Naive thymus-derived CD8-positive, alpha-beta T cell (primary cell): ENCODE results near the gene STAMBPL1. TPM values are rescaled to one million over a fixed set of nuclear protein-coding genes. Genes with fewer than 3 reads are reported as not detected.
A peak's percentile ranks its signal among the peaks of the same experiment; 100 is the strongest.

Experiments used
- ATAC-seq, 2 donors: fragments of 150-1000 bp; cut with Tn5 transposase in 1 of 2; sonication (Bioruptor Pico), chemical (Tn5 transposase) in 1 of 2; 1 replicate in 1 of 2; 2 replicates in 1 of 2; pipeline ENCODE4 v1.10.0; 2021; ENCODE audit warnings: mild to moderate bottlenecking in 2 of 2, moderate library complexity in 2 of 2
- POLR2A ChIA-PET: fragments of 350-600 bp; sonication (Branson Sonifier 250); formaldehyde crosslinking; loops from one replicate; lab custom pipeline; 2021; ENCODE audit warnings: antibody characterized with exemption; lab: Charles Lee
- DNase-seq, 10 donors: peaks; one replicate each; pipeline versions ENCODE4 v3.0.0 to v3.0.0-alpha.2; 2020 to 2022
- H3K27ac Mint-ChIP-seq, 10 donors: one replicate each; pipeline ENCODE4 v1.8.0; 2020 to 2022; ENCODE audit warnings: mild to moderate bottlenecking in 10 of 10, mixed read lengths in 10 of 10, moderate library complexity in 4 of 10, inconsistent platforms in 1 of 10
- H3K27me3 Mint-ChIP-seq, 5 donors: one replicate each; pipeline ENCODE4 v1.8.0; 2021 to 2022; ENCODE audit warnings: mixed read lengths in 5 of 5
- H3K36me3 Mint-ChIP-seq, 3 donors: one replicate each; pipeline ENCODE4 v1.8.0; 2020 to 2022; ENCODE audit warnings: mixed read lengths in 3 of 3, mild to moderate bottlenecking in 2 of 3, inconsistent platforms in 1 of 3
- H3K4me1 Mint-ChIP-seq, 4 donors: one replicate each; pipeline ENCODE4 v1.8.0; 2021 to 2022; ENCODE audit warnings: mixed read lengths in 4 of 4
- H3K4me3 Mint-ChIP-seq, 10 donors: one replicate each; pipeline ENCODE4 v1.8.0; 2020 to 2022; ENCODE audit warnings: mild to moderate bottlenecking in 10 of 10, mixed read lengths in 10 of 10, moderate library complexity in 6 of 10, inconsistent platforms in 1 of 10
- H3K9me3 Mint-ChIP-seq, 9 donors: one replicate each; pipeline ENCODE4 v1.8.0; 2020 to 2022; ENCODE audit warnings: mixed read lengths in 9 of 9, mild to moderate bottlenecking in 3 of 9, inconsistent platforms in 1 of 9, moderate library complexity in 1 of 9
- polyA plus RNA-seq, 3 donors: library from polyadenylated mRNA; unstranded; fragments of 300-500 nt; fragmentation: Illumina TruSeq; gene quantifications; one replicate each; pipeline ENCODE4 v1.2.3, GENCODE V29; 2021
- total RNA-seq, 8 experiments: library from RNA in 2 of 8; stranded (reverse) in 2 of 8; gene quantifications; one replicate each; pipeline ENCODE4 v1.2.3 and lab custom pipeline; 2021 to 2026

Gene STAMBPL1
- total and polyA plus RNA-seq, 5 experiments from 2014 or later = 5.5 to 23.9 (median 7.0) TPM

DNA sequence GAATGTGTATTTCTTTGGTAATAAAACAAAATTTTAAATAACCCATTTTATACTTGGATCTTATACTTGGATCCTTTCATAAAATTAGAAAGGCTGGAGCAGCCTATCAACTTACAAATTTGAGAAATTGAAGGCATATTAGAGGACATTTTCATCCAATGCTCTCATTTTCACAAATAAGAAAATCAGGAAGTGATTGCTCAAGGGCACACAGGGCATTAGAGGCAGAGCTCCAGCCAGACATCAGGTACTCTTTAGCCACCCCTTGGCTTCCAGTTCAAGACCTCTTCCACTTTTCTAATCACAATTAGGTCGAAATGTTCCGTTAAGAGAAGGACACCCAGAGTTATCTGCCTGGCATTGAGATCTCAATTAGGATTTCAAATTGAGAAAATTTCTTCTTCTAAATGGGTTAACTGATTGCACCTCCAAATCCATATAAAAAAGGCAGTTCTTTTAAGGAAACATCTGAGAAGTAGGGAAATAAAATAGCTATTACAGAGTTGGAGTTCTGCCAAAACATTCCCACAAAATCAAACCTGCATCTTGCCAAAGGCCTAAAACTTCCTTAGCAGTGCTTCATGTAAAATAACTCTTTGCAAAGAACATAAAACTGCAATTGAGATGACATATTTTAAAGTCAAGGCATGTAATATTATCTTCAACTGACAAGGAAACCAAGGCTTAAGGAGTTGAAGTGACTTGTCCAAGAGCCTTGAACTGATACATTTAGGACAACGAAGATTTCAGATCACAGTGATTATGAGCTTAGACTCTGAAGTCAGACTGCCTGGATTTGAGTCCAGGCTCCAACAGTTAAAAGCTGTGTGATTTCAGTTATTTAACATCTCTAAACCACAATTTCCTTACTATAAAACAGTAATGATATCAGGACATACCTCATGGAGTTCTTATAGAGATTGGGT, 70.1 kb downstream of the STAMBPL1 start:
- POLR2A ChIA-PET = no interaction called here

DNA sequence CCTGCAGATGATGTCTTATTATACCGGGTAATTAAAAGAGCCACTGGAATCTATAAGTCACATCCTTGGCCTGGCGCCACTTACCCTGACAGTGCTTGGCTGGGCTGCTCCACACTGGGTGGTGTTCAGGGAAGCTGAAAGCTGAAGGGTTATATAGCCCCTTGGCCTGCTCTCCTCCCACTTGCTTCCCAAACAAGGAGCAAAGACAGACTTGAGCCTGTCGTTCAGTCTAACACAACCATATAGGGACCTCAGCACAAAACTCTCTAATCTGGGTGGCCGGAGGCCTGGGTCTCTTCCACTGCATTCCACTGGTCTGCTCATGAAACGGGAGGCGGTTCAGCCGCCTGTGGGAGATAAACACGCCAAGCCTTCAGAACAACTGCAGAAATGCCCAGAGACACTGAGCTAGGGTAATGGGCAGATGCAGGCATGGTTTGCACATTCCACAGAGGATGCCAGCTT, 72.6 kb downstream of the STAMBPL1 start, which contains the start of gene ACTA2:
TSS of gene ACTA2 (minus strand) at position 127 of the 465 bp plus-strand sequence. CDS start 3,843 bp downstream, outside the sequence.
- H3K27me3 Mint-ChIP-seq = no peaks in the 10 kb centered on the region
- POLR2A ChIA-PET = no interaction called here
- no peak for DNase-seq
- peak within 1 kb of the TSS in 1 of 10 donors; percentile 34 for H3K27ac Mint-ChIP-seq
- no peak for ATAC-seq
- H3K36me3 Mint-ChIP-seq = peaks cover 0 to 4% (median 3%) of the 10 kb centered on the region in 3 donors
- no peak within 1 kb of the TSS for H3K4me3 Mint-ChIP-seq
- H3K9me3 Mint-ChIP-seq = no peaks in the 10 kb centered on the region
- H3K4me1 Mint-ChIP-seq = peaks cover 0 to 2% (median 0%) of the 10 kb centered on the region in 4 donors

More for the DNA sequence above, 70.1 kb downstream of the STAMBPL1 start:
- H3K27me3 Mint-ChIP-seq = no peaks in the 10 kb centered on the region
- ATAC-seq = no peak
- DNase-seq = no peak
- H3K4me3 Mint-ChIP-seq = no peak overlapping the region
- H3K4me1 Mint-ChIP-seq = peaks cover 0 to 3% (median under 1%) of the 10 kb centered on the region in 4 donors
- peaks cover 0 to 7% (median 4%) of the 10 kb centered on the region in 3 donors for H3K36me3 Mint-ChIP-seq
- H3K9me3 Mint-ChIP-seq = no peaks in the 10 kb centered on the region
- H3K27ac Mint-ChIP-seq = no peak overlapping the region

DNA sequence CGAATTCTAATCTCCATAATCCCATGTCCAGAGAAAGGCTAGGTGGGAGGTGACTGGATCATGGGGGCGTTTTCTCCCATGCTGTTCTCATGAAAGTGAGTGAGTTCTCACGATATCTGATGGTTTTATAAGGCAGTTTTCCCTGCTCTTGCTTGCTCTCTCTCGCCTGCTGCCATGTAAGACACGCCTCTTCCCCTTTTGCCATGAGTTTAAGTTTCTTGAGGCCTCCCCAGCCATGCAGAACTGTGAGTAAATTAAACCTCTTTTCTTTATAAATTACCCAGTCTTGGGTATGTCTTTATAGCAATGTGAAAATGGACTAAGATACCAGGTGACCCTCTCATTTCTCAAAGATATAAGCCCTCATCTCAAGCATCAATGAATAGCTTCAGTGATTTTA, 73.6 kb downstream of the STAMBPL1 start:
- no peak for ATAC-seq
- Mint-ChIP-seq H3K4me3 (no peak overlapping the region), H3K9me3 (no peaks in the 10 kb centered on the region), H3K4me1 (peaks cover 0 to 2% (median 0%) of the 10 kb centered on the region in 4 donors), H3K27ac (peak overlapping the region in 1 of 10 donors; percentile 34), H3K27me3 (no peaks in the 10 kb centered on the region), H3K36me3 (peaks cover 0 to 6% (median 4%) of the 10 kb centered on the region in 3 donors)
- DNase-seq = no peak
- POLR2A ChIA-PET = no interaction called here

DNA sequence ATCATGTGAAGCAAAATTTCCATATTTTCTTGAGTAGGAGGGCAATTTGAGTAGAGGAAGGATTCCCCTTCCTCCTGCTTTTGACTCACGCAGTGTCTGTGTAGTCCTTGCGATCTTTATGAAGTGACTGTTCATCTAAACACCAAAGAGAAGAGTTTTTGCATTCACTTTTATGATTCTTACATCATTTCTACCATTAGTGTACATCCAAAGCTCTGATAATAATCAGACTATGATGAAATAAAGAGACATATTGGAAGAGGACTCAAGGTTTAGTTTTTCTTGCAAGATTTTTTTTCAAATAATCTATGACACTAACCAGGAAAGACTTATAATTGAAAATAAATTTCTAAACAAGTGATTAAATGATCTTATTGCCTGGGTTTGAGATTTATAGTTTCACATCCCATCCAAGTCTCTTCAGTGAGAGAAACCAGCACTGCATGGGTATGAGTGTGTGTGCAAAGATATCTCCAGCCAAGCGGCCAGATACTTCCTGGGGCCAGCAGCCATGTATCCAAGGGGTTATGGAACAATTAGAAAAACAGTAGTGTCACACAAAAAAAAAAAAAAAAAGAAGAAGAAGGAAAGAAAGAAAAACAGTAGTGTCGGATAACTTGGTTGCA, 74.5 kb downstream of the STAMBPL1 start:
- H3K27me3 Mint-ChIP-seq = no peaks in the 10 kb centered on the region
- H3K4me1 Mint-ChIP-seq = peaks cover 0 to 2% (median 0%) of the 10 kb centered on the region in 4 donors
- DNase-seq (no peak), ATAC-seq (no peak)
- POLR2A ChIA-PET = no interaction called here
- H3K4me3 Mint-ChIP-seq = no peak overlapping the region
- no peaks in the 10 kb centered on the region for H3K9me3 Mint-ChIP-seq
- no peak overlapping the region for H3K27ac Mint-ChIP-seq
- H3K36me3 Mint-ChIP-seq = peaks cover 0 to 7% (median 4%) of the 10 kb centered on the region in 3 donors

DNA sequence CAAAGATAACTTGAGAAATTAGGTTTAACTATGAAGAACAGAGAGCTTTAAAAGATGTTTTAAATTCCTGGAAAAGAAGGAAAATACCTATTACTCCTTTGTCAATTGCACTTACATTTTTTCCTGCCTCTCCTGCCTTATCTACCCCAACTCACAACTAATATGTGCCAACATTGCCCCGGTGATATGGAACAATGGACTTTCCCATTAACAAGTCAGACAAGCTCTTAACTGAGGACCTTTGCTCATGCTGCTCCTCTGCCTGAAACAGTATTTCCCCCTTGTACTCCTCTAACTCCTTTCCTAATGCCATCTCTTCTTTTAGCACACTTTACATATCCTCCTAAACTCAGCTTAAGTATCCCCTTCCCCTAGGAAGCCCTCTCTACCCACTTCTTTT, 77.3 kb downstream of the STAMBPL1 start:
- ATAC-seq (no peak), DNase-seq (no peak)
- Mint-ChIP-seq H3K27ac (peak overlapping the region in 1 of 10 donors; percentile 46), H3K36me3 (peaks cover 0 to 4% (median 0%) of the 10 kb centered on the region in 3 donors), H3K4me1 (peaks cover 5 to 18% (median 17%) of the 10 kb centered on the region in 4 donors), H3K27me3 (no peaks in the 10 kb centered on the region), H3K9me3 (no peaks in the 10 kb centered on the region), H3K4me3 (no peak overlapping the region)
- POLR2A ChIA-PET = interaction anchor here (0.8 to 1.0 kb wide), 2 partner anchors 12 to 34 kb away, joined by 3 read pairs; partner anchors contain the start of gene FAS

DNA sequence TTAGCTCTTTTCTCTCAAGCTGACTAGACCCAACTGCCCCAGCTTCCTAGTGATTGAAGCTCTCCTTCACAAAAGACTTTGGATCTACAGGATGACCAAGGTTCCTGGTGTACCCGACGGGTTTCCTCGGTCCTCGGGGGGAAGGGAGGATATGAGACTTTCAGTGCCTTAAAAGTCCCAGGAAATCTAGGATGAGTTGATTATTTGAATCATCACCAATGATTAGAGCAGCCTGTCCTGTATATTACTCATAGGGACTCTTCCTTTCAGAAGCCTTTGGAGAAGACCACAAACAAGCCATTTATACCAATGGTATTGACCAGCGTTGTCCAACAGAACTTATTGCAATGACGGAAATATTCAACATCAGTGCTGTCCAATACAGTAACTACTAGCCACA, 78.7 kb downstream of the STAMBPL1 start:
- no peaks in the 10 kb centered on the region for H3K27me3 Mint-ChIP-seq
- H3K27ac Mint-ChIP-seq = no peak overlapping the region
- H3K4me3 Mint-ChIP-seq = no peak overlapping the region
- peaks cover 0 to 4% (median 0%) of the 10 kb centered on the region in 3 donors for H3K36me3 Mint-ChIP-seq
- H3K9me3 Mint-ChIP-seq = no peaks in the 10 kb centered on the region
- POLR2A ChIA-PET = no interaction called here
- H3K4me1 Mint-ChIP-seq = peaks cover 9 to 24% (median 22%) of the 10 kb centered on the region in 4 donors
- DNase-seq (no peak), ATAC-seq (no peak)

DNA sequence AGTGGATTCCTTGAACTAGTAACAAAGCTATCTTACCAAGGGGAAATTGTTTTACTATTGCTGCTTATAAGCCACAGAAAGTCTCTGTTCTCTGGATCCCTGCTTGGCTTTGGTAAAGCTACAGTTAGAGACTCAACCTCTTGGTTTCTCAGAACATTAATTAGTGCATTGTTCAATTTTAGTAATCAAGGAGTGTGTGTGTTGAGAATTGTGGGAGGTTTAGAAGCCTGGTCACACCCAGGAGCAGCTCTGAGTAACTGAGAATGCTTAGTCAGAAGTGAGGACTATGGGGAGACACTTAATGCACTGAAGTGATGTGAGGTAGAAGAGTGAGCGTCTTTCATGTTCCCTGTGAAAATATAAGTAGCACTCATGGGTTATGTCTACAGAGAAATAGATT, 80.8 kb downstream of the STAMBPL1 start:
- ATAC-seq (no peak), DNase-seq (no peak)
- no peaks in the 10 kb centered on the region for H3K9me3 Mint-ChIP-seq
- H3K27me3 Mint-ChIP-seq = no peaks in the 10 kb centered on the region
- POLR2A ChIA-PET = no interaction called here
- H3K36me3 Mint-ChIP-seq = peaks cover 0 to 4% (median 0%) of the 10 kb centered on the region in 3 donors
- H3K4me3 Mint-ChIP-seq = no peak overlapping the region
- peaks cover 9 to 24% (median 22%) of the 10 kb centered on the region in 4 donors for H3K4me1 Mint-ChIP-seq
- H3K27ac Mint-ChIP-seq = no peak overlapping the region

DNA sequence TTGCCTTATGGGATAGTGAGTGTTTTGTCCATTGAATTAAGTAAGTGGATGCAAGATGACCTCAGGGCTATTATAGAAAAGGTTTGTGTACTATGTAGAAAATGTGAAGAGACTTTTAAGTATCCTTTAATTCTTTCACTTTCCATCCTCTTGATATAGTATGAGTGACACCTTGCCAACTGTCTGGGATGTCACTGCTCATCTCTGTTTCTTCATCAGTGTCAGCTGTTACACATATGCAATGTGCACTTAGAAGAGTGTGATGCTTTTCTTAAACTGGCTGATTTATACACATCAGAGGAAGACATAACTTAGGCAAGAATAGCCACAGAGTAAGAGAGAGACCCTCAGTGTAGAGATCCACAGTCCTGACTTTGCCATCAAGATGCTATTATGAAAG, 81.2 kb downstream of the STAMBPL1 start:
- ATAC-seq (no peak), DNase-seq (no peak)

DNA sequence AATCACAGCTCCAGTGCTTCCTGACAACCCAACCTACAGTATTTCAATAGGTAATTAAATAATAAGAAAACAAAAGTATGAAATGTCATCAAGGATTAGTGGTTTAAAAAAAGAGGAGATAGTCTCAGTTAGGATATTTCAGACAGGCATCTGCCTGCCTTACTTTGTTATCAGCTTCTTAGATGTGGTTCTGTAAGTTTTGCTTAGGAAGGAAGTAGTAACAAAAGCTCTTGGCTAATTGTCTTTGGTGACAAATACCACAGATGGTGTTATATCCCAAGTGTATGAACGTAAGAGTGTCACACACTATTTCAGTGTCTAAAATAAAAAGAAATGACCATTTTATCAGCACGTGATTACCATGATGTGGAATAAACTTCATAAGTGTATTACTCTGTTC, 82.3 kb downstream of the STAMBPL1 start:
- H3K4me1 Mint-ChIP-seq = peaks cover 9 to 24% (median 22%) of the 10 kb centered on the region in 4 donors
- peak overlapping the region in 6 of 10 donors; percentile 43 to 71 (median 48) for H3K4me3 Mint-ChIP-seq
- peak; percentile 79 to 88 for ATAC-seq
- peak overlapping the region in 2 of 10 donors; percentile 33 to 54 for H3K27ac Mint-ChIP-seq
- H3K36me3 Mint-ChIP-seq = peaks cover 0 to 4% (median 0%) of the 10 kb centered on the region in 3 donors
- H3K9me3 Mint-ChIP-seq = no peaks in the 10 kb centered on the region
- H3K27me3 Mint-ChIP-seq = no peaks in the 10 kb centered on the region
- peak in 3 of 10 donors; percentile 16 to 38 (median 35) for DNase-seq
- POLR2A ChIA-PET = no interaction called here

More for the DNA sequence above, 81.2 kb downstream of the STAMBPL1 start:
- POLR2A ChIA-PET = no interaction called here
- no peaks in the 10 kb centered on the region for H3K9me3 Mint-ChIP-seq
- no peak overlapping the region for H3K4me3 Mint-ChIP-seq
- H3K36me3 Mint-ChIP-seq = peaks cover 0 to 4% (median 0%) of the 10 kb centered on the region in 3 donors
- H3K4me1 Mint-ChIP-seq = peaks cover 9 to 24% (median 22%) of the 10 kb centered on the region in 4 donors
- no peaks in the 10 kb centered on the region for H3K27me3 Mint-ChIP-seq
- no peak overlapping the region for H3K27ac Mint-ChIP-seq

DNA sequence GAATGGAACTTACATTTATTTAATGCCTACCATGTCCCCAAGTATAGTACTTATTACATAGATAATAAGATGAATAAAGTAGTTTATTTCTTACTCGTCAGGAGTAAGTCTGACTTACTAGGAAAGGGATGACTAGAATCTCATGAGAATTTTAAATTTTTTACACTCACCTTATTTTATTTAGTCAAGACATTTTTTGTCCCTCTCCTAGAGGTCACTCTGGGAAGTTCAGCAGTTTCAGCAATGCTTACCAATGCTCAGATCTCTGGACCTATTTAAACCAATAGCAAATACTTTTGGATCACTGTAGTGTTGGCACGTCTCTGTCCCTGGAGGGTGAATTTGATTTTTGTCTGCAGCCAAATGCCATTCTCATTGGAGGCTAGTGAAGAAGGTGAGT, 83.3 kb downstream of the STAMBPL1 start:
- Mint-ChIP-seq H3K4me3 (no peak overlapping the region), H3K9me3 (no peaks in the 10 kb centered on the region), H3K4me1 (peaks cover 9 to 24% (median 22%) of the 10 kb centered on the region in 4 donors), H3K27ac (no peak overlapping the region), H3K27me3 (no peaks in the 10 kb centered on the region), H3K36me3 (peaks cover 0 to 1% (median 0%) of the 10 kb centered on the region in 3 donors)
- DNase-seq (no peak), ATAC-seq (no peak)
- POLR2A ChIA-PET = no interaction called here

DNA sequence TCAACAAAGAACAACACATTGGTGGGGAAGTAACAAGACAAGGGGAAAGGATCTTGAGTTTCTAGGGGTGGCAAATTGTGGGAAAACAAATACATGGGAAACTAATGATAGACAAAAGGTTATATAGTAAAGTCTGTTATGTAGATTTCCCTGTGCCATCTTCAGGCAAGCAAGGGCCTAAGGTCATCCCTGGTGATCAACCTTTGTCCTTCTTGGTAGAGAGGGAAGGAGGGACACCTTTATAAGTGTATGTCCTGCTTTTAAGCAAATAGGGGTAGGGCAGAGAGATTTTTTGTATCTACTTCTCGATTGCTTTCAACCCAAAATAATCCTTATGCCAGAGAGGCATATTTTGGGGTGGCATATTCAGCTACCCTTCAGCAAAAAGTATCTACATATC, 84.3 kb downstream of the STAMBPL1 start:
- Mint-ChIP-seq H3K27me3 (no peaks in the 10 kb centered on the region), H3K9me3 (no peaks in the 10 kb centered on the region), H3K27ac (no peak overlapping the region), H3K4me1 (peaks cover 9 to 24% (median 22%) of the 10 kb centered on the region in 4 donors), H3K36me3 (no peaks in the 10 kb centered on the region), H3K4me3 (no peak overlapping the region)
- DNase-seq = no peak
- POLR2A ChIA-PET = no interaction called here
- no peak for ATAC-seq

DNA sequence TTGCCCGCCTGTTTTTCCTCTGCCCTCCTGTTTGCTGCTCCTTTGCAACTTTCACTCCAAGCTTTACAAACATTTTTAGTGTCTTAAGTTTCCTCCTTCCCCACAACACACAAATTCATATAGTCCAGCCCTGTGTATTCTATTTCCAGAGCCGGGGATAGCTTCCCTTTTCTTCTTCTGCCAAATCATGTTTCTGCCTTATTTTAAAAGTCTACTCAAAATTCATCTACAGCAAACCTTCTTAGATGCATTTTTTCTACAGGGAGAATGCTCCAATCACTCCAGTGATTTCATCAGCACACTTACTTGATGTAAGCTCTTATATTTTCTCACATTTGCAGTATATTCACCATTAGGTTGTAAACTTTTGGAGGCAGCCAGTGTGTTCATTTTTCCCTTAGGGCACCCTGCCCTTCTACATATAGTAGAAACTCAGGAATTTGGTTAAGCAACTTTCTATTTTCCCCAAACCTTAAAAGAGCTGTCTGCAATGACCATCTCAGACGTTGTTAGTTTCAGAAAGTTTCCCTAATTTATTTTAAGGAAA, 84.9 kb downstream of the STAMBPL1 start:
- H3K4me1 Mint-ChIP-seq = peaks cover 9 to 24% (median 22%) of the 10 kb centered on the region in 4 donors
- DNase-seq (no peak), ATAC-seq (no peak)
- no peaks in the 10 kb centered on the region for H3K27me3 Mint-ChIP-seq
- no peak overlapping the region for H3K27ac Mint-ChIP-seq
- no peaks in the 10 kb centered on the region for H3K36me3 Mint-ChIP-seq
- no peaks in the 10 kb centered on the region for H3K9me3 Mint-ChIP-seq
- POLR2A ChIA-PET = no interaction called here
- H3K4me3 Mint-ChIP-seq = no peak overlapping the region
